ENCODE data around the gene ANO6.

- no peak for TF ChIP-seq EZH2 (IDR thresholded peaks at IDR 0.05; ENCODE audit: low read length, unreplicated experiment)
- no peak for TF ChIP-seq CTCF (conservative IDR thresholded peaks at IDR 0.05; ENCODE audit: low read depth, low read length)
Observed at GRCh38 chr12:45213107-45213506, 2.8 kb upstream of the ANO6 start.

Measured in PC-3 (cell line).